NCI-H2227 (cell line): ENCODE measurements around the gene HOXA6.

ENCODE experiments used
- DNase-seq: peaks from one replicate; lab custom pipeline; 2025; ENCODE audit not compliant: unreplicated experiment; lab: John Stamatoyannopoulos, UW

Gene HOXA6

DNA sequence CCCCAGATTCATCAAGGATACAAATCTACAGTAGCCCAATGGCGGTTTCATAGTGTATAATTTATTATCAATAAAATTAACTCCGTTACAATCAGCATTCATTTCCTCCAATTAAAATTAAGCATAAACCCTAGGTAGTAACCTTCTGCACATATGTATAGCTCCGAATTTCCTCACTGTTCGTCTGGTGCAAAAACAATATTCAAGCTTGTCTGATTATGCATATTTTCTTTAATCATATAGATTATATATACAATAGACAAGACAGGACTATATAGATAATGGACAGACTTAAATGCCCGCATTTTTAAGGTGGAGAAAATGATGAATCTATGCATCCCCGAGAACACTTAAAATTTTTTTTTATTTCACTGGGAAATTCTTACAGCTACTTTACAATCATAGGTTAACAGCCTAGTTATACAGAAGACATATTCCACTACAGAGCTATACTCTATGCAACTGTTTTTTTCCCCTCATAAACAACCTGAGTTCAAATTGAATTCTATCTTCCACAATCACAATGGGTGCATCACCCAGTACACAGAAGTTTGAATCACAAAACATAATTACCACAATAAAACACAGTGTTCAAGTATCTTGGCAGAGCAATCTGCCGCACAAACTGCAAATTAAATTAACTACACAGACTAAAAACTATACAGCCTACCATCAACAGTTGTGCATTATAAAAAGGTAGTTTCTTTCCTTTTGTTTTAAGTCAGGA is 15.2 kb upstream of the HOXA6 start:
- no peak for DNase-seq

DNA sequence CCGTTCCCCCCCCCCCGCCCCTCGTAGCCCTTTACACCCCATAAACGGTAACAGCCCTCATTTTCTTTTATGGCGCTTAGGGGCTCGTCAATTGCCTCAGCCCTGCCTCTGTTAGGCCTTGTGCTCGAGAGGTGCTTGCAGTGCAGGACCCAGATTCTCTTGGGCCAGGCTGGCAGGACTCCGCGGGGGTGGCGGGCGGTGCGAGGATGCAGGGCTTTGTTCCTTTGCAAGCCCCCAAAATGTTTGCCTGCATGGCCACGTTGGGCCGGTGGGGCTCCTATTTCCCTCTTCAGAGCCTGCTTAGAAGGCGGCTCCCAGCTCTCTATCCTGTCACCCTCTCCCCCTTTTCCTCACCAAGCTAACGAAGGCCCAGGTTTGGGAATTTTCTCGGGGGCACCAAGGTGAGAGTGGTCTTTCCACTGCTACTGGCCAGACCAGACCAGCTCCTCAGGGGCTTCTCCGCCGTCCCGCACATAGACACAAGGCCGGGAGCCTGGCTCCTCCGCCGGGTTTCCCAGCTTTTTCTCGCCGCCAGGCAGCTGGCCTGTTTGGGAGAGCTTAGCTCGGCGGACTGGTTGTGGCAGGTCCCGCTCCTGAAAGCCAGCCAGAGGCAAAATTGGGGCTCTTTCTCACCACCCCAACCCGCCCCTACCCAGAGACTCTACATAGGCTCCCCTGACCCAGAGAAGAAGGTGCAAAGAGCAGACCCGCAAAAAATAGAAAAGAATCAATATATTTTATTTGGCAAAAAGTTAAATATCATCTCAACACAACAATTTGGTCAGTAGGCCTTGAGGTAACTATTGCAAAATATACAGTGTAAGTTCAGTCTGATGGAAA is 14.4 kb upstream of the HOXA6 start:
- no peak for DNase-seq

DNA sequence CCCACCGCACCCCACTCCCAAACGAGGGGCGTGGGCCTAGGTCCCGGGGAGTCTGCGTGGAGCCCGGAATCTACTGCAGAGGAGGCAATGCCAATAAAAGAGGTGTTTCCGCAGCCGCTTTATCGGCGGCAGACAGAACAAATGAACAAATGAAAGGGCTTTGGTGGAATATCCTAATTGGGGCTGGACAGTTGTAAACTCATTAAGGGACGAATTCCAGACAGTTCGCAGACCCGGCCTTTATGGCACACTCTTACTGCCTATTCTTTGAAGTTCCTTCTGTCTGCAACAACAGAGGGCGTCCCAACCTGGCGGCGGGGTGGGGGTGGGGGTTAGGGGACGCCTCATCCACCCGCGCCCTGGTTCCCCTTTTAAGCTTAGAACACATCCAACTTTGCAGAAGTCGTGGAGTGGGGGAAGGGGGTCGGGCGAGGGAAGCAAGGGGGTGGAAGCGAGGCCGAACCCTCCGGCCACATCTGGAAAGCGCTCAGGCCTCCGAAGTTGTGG is 13.7 kb upstream of the HOXA6 start:
- DNase-seq = no peak

DNA sequence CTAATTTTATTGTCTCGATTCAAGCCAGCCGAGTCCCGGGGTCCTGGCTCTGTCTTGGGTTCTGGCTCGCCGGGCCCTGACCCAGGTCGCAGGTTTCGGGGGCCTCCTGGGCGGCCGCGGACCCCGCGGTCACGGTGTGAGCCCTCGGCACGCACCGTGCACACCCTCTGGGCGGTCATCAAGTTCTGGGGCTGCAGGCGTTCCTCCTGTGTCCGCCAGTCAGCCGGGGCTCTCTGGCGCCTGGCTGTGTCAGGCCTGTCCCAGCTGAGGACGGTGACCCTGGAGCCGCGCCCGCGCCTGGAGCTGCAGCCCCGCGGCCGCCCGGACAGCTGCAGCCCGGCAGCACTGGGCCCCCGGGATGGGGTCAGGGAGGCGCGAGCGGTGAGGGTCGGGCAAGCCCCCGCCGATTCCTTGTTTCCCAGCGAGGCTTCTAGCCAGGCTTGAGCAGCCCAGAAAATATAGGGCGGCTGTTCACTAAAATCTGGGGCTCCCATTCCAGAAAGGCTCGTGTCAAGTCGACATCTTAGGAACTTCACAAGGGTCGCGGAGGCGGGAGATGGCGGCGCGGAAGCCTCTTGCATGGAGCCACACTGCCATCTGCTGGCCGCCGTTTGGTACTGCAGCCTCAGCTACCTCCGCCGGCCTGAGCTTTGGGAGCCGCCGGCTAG is 13.1 kb upstream of the HOXA6 start:
- DNase-seq = peak; percentile 89

DNA sequence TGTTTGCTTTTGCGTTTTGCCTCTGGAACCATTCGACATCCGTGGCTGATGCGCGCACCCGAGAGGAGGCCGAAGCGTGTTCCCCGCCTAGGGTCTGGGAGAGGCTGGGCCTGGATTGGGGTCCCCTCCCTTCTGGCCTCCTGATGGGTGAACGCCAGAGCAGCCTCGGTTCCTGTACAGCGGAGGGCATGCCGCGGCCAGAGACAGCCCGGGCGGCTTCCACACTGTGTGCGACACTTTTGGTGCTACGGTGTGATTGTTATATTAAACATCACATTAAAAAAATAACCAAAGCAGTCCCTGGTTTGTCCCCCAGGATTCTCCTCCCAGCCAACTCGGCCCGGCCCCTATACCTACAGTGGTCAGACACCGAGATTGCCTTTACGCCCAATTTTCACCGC is 12.6 kb upstream of the HOXA6 start:
- no peak for DNase-seq

DNA sequence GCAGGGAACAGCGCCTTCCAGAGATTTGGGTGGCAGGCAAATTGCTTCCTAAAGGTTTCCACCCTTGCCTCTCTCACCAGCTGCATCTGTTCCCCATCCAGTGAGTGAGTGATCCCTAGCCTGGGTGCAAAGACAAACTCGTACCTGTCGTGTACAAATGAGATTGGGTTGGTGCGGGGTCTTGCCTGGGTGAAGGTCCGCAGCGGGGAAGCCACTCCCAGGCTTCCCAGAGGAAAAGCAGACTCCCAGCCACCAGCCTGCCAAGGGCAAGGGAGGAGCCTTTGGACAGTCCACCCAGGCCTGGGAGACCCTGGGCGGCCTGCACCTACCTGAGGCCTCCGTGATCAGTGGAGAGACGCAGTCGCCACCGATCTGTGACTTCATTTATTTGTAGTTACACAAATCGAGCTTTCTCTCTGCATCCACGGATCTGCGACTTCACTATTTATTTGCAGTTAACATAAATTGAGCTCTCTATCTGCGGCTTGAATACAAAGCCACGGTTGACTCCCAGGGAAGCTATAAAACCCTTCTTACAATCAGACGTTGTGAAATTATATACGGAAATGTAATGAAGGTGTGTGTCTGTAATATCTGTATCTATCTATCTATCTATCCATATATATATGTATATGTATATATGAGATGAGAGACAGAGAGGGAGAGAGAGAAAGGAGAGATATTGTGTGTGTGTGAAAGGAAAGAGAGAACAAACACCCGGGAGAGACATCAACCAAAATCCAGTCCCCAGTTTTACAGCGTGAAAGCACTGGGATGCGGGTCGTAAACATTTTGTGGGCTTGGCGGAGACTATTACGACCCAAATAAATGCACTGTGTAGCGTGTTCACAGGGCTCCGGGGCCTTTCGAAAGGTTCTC is 11.9 kb upstream of the HOXA6 start:
- DNase-seq = no peak

DNA sequence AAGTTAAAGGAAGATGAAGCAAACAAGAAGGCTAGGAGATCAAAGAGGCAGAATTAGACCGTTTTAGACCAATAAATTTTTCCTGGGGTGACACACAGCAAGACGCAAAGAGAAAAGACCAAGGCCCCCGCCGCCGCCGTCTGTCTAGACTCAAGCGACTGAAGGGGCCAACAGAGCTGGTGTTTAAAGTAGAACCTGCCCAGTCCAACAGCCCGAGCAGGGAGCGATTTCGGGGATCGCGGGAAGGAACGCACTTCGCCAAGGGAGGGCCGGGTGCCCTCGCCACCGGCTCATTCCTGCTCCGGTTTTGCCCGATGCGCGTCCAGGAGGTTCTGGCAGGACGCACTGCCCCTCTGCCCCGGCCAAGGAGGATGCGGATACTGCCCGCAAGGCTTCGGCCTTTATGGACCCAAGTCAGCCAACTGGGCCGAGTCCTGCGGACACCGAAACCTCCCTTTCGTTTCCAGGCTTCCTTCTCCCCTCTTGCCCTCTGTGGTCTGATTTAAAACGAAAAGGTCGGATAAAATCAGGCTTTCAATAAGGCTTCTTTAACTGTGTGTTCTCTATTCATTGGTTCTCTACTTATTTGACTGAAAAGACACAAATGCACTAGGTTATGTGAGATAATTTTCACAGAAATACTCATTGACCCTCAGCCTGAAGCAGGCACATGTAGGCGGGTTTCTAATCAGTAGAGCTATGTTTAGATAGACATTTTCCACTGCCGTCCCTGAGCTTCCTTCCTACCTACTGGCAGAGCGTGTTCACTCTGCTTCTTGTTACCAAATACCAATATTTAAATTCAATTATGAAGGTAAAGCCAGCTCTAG is 11.1 kb upstream of the HOXA6 start:
- DNase-seq = no peak

DNA sequence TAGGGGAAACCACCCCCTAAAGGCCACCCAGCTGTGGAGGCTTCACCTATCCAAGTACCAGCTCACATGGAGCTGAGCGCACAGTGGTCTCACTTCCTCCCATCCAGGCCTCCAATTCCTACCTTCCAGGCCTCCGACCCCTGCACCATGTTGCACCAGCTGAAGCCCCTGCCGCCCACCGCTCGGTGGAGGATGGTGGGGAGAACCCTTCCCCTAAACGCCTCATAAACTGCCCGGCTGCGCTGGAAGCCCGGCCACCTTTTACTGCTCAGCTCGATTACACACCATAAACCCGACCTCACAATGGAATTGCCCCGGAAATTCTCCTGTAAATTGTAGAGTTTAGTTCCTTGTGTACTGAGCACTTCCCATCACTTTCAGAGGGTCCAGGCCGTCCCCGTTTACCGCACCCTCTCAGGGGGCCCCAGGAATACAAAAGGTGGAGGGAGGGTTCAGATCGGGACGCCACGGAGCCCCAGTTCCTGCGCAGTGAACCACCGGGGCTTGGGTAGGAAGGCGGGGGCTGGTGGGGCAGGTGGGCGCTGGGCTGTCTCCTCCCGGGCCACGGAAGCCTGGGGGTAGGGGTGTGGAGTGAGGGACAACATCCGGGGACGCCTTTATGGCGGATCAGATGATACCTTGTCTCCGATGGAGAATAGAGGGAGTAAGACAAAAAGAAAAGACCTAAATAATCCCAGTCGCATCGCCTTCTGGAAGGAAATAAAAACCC is 10.3 kb upstream of the HOXA6 start:
- DNase-seq = no peak

DNA sequence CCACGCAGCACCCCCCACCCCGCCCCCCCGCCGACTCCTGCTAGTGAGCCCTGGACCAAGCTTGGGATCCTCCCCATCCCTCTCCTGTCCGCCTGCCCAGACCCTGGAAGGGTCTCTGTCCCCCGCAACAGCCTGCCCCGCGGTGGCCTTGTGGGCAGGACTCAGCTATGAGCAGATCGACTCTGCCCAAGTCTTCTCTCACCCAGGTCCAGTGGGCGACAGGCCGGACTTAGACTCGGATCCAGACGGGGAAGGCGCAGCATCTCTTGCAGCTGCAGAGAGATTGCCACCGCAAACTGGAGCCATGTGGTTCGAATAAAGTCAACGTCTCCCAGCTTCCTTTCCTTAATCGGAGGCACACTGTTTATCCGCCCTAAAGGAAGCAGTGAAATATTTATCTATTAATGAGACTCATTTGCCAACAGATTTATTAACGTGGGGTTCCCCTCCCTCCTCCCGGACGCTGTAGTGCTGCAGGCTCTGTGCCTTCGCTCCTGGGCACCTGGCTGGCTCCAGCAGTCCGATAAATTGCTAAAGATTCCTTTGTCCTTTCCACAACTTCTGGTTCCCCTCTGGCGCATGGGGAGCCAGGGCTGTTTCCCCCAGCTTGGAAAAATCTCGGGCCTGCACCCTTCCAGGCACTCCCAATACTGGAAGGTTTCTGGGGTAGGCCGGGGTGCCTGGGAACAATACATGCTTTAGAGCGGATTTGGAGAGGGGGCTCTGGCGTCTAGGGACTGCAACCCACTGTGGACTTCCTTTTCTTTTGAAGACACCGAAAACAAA is 9.5 kb upstream of the HOXA6 start:
- peak; percentile 21 for DNase-seq

DNA sequence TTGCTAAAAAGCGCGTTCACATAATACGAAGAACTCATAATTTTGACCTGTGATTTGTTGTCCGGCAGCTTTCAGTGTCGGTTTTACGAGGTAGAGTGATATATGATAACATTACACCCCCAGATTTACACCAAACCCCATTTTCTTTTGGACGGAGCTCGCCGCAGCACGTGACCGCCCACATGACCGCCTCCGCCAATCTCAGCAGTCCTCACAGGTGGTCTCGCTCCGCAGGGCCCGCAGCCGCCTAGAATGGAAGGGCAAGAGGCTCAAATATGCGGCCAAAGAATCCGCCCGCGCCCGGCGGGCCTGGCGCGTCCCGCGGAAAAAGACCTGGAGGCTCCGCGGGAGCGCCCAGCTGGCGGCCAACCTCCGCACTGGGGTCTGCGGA is 8.9 kb upstream of the HOXA6 start, which contains the start of gene HOXA7:
TSS of gene HOXA7 (minus strand) at position 168 of the 391 bp plus-strand sequence. CDS start at position 38, 130 bp downstream.
- peak; percentile 78 for DNase-seq

DNA sequence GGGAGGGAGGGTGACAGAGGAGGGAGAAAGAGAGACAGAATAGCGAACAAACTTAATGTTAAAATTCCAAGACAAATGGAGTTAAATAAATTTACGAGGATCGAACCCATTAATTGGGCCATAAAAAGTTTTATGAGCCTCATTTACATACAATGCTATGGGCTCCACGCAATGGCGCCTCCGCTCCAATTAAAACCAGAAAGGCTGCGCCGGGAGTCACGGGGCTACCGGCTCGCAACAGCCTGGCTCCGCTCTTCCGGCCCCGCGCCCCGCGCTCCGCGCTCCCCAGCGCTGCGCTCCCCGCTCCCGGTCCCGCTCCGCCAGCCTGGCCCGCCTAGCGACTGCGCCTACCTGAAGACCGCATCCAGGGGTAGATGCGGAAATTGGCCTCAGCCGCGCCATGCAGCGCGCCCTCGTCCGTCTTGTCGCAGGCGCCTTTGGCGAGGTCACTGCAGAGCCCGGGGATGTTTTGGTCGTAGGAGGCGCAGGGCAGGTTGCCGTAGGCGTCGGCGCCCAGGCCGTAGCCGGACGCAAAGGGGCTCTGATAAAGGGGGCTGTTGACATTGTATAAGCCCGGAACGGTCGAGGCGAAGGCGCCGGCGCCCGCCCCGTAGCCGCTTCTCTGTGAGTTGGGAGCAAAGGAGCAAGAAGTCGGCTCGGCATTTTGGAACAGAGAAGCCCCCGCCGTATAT is 8.4 kb upstream of the HOXA6 start:
- peak; percentile 43 for DNase-seq

DNA sequence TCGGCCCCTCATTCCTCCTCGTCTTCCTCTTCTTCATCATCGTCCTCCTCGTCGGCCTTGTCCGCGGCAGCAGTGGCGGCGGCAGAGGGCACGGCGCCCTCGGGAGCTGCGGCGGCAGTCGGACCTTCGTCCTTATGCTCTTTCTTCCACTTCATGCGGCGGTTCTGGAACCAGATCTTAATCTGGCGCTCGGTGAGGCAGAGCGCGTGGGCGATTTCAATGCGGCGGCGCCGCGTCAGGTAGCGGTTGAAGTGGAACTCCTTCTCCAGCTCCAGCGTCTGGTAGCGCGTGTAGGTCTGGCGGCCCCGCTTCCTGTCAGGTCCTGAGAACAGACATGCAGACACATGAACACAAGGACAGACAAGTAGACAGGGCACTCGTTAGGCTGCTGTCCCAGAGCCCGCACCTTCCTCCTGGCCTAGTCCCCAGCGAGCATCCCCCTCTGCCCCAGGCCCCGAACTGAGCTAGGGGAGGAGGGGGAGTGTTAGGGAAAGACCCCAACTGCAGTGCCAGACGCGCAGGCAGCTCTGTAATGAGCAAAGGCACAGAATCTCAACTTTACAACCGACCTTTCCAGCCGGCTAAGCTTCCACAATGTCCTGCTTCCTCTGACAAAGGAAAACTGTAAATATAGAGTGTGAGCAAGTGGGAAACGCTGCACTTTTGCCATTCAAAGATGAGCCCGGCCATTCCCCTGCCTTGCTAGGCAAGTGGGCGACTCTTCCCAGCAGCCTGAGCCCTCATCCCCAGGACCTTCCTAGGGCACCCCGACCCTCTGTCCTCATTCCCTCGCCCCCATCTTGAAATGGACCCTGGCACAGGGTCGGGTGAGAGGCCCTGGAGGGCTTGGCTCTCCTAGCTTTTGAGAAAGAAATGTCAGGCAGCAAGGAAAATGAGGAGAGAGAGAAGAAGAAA is 7.6 kb upstream of the HOXA6 start:
- no peak for DNase-seq

DNA sequence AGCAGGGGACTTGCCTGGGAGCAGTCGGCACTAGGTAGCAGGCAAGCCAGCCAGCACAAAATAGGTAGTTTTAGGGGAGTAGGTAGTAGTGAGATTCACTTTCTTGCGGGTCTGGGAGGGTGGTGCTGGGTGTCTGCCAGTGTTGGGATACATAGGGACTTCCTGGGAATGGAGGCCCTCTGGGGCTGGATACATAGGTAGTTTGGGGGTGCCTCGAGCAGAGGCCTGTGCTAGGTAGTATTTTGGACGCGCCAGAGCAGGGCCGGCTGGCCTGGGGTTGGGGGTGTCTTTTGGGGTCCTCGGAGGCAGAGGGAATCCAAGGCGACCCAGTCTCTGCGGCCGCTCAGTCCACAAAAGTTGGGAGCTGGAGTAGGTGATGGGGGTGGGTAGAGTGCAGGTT is 6.8 kb upstream of the HOXA6 start:
- no peak for DNase-seq

DNA sequence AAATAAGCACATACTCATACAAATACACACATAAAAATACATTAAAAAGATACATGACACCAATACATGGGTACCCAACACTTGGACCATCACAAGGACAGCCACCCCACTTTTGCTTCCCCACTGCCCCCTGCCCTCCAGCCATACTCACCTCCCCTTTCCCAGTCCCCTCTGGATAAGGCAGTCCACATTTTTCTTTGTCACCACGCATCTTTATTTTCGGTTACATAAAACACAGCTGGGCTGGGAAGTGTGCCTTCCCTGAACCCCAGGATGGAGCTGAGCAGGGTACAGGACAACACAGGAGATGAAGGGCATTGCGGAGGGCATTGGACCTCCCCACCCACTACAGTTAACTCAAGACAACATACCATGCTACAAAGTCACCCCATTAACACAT is 6.0 kb upstream of the HOXA6 start:
- no peak for DNase-seq

DNA sequence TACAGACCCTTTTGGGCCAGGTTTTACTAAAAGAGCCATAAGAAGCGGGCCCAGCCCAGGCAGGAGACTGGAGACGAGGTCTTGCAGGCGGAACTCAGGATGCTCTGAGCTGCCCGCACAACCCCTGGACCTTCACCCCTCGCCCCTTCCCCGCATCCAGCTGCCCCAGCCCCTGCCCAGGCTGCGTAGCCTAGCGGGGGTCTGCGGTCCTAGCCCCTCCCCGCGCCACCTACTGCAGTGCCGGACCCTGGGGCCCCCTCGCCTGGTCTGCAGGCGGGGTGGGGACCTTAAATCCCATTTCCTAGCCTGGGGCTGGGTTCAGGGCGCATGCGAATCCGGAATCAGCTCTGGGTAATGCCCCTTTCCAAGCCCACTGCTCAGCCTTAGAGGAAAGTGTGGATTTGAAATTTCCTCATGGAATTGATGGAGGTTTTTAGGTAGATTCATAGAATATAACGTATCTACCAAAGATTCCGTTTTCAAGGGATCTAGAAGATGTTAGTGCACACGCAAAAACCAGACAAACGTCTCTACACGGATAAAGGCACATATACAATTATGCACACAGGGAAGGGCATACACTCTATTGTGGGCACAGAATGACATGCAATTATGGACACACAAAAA is 5.4 kb upstream of the HOXA6 start:
- no peak for DNase-seq
